OCI-LY3 (cell line): ENCODE measurements around the gene PEAK1.

Experiments
- EZH2phosphoT487 ChIP-seq: fragments of 200-600 bp; shearing (Covaris generic); IDR thresholded peaks from 2 replicates; pipeline ENCODE4 v1.6.1; 2018; ENCODE audit warnings: antibody characterized with exemption, mixed run types, low read depth
- TF ChIP-seq, protein P1 (sequence below): fragments of 200-600, 300-600 bp; sonication (generic); IDR thresholded peaks from 2 replicates; pipeline ENCODE4 v1.5.1; 2014; ENCODE audit warnings: antibody characterized with exemption, low read length, low read depth

DNA sequence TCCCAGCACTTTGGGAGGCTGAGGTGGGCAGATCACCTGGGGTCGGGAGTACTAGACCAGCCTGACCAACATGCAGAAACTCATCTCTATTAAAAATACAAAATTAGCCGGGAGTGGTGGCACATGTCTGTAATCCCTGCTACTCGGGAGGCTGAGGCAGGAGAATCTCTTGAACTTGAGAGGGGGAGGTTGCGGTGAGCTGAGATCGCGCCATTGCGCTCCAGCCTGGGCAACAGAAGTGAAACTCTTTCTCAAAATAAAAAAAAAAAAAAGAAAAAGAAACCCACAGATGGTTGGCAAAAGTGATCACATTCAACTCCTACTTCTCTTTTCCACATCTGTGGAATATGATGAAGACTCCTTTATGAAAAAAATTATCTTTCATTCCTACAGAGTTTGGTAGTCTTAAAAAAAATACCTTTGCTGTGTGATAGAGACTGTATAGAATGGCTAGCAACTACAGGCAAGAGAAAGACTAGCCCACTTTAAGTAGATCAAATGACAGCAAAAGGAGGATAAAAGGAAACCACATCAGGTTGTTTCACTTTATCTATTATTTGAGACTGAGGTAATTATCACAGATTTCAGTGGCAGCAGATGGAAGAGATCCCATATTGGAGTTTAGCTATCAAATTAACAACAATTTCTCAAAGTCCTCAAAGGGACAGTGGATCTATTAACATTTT, 176.0 kb downstream of the PEAK1 start:
- TF ChIP-seq, protein P1, sequence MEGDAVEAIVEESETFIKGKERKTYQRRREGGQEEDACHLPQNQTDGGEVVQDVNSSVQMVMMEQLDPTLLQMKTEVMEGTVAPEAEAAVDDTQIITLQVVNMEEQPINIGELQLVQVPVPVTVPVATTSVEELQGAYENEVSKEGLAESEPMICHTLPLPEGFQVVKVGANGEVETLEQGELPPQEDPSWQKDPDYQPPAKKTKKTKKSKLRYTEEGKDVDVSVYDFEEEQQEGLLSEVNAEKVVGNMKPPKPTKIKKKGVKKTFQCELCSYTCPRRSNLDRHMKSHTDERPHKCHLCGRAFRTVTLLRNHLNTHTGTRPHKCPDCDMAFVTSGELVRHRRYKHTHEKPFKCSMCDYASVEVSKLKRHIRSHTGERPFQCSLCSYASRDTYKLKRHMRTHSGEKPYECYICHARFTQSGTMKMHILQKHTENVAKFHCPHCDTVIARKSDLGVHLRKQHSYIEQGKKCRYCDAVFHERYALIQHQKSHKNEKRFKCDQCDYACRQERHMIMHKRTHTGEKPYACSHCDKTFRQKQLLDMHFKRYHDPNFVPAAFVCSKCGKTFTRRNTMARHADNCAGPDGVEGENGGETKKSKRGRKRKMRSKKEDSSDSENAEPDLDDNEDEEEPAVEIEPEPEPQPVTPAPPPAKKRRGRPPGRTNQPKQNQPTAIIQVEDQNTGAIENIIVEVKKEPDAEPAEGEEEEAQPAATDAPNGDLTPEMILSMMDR, result no peak
- TF ChIP-seq EZH2phosphoT487, result no peak
